Lung (tissue), 12 donors: ENCODE measurements around the gene DBNL. TPM values are rescaled to one million over a fixed set of nuclear protein-coding genes. Genes with fewer than 3 reads are reported as not detected.

Experiments used
- ATAC-seq: fragments of 200-7000 bp; cut with Tn5 transposase; one replicate; pipeline ENCODE4 v1.9.1; 2020; ENCODE audit warnings: moderate number of reproducible peaks; ENCODE audit not compliant: insufficient read depth, low FRiP score
- DNase-seq, 3 donors: peaks; one replicate each; pipeline ENCODE4 v3.0.0-alpha.2; 2013 to 2017
- H3K27ac ChIP-seq, 2 donors: one replicate each; pipeline ENCODE4 v1.5.1; 2013; ENCODE audit warnings: mild to moderate bottlenecking in 2 of 2, moderate library complexity in 2 of 2, control low read depth in 1 of 2, inconsistent platforms in 1 of 2, low read depth in 1 of 2, low read length in 1 of 2
- H3K27me3 ChIP-seq, 3 donors: one replicate each; pipeline ENCODE4 v1.5.1; 2013; ENCODE audit warnings: low read length in 2 of 3; ENCODE audit not compliant: control insufficient read depth in 3 of 3, insufficient read depth in 3 of 3
- H3K36me3 ChIP-seq, 4 donors: one replicate each; pipeline ENCODE4 v1.5.1; 2013; ENCODE audit warnings: low read length in 4 of 4, mild to moderate bottlenecking in 1 of 4, moderate library complexity in 1 of 4; ENCODE audit not compliant: control insufficient read depth in 4 of 4, insufficient read depth in 4 of 4
- H3K4me1 ChIP-seq, 5 donors: one replicate each; pipeline ENCODE4 v1.5.1; 2013; ENCODE audit warnings: low read length in 5 of 5, mild to moderate bottlenecking in 2 of 5, moderate library complexity in 1 of 5; ENCODE audit not compliant: control insufficient read depth in 5 of 5, insufficient read depth in 5 of 5
- H3K4me3 ChIP-seq: one replicate; pipeline ENCODE4 v1.5.1; 2013; ENCODE audit warnings: mild to moderate bottlenecking, control low read depth, moderate library complexity
- H3K9ac ChIP-seq, 2 donors: one replicate each; pipeline ENCODE4 v1.5.1; 2013; ENCODE audit warnings: low read length in 2 of 2, control low read depth in 1 of 2; ENCODE audit not compliant: insufficient read depth in 1 of 2
- H3K9me3 ChIP-seq, 4 donors: one replicate each; pipeline ENCODE4 v1.5.1; 2013; ENCODE audit warnings: low read length in 3 of 4, mild to moderate bottlenecking in 1 of 4, moderate library complexity in 1 of 4; ENCODE audit not compliant: control insufficient read depth in 4 of 4, insufficient read depth in 3 of 4
- CTCF ChIP-seq: IDR thresholded peaks from 2 replicates; pipeline ENCODE4 v1.5.1; 2012; ENCODE audit warnings: mild to moderate bottlenecking; ENCODE audit errors: control extremely low read depth, extremely low read depth
- WGBS, 2 donors: extraction: QIAGEN DNeasy Blood & Tissue Kit; methylation state at CpG; one replicate each; pipeline ENCODE4 v1.1.7; 2013; 5-methylcytosine and 5-hydroxymethylcytosine counted together
- polyA plus RNA-seq, 2 donors: library from polyadenylated mRNA; stranded (reverse); fragments of 200-250 nt; gene quantifications; one replicate each; pipeline ENCODE4 v1.2.1, GENCODE V29; 2013
- total RNA-seq, 2 donors: library from RNA; depleted of rRNA in 1 of 2; stranded (reverse); fragments of >200 nt in 1 of 2; gene quantifications; one replicate each; pipeline ENCODE4 v1.2.1, GENCODE V29; 2014 to 2021
- donor health status: control.
- donor health status: control.
- donor health status: Bipolar disorder and iron deficiency.
- donor health status: healthy.
- donor health status: DM: yes; HTN: yes; CAD: no.

DBNL gene
- total and polyA plus RNA-seq, 4 donors, result 65.9 to 209 (median 116) TPM

- Histone ChIP-seq H3K4me3 (no peak overlapping the region), H3K9me3 (no peaks in the 10 kb centered on the region), H3K4me1 (peaks cover 0 to 26% (median 3%) of the 10 kb centered on the region in 5 donors), H3K36me3 (no peaks in the 10 kb centered on the region), H3K27me3 (no peaks in the 10 kb centered on the region), H3K27ac (peak overlapping the region in 1 of 2 donors; percentile 4), H3K9ac (peak overlapping the region in 1 of 2 donors; percentile 5)
- ATAC-seq, result no peak
- 66 to 74% methylated on average over 10 of the region's 10 CpGs for WGBS, 2 donors
- TF ChIP-seq CTCF, result no peak
- DNase-seq, result peak; percentile 37 to 51 (median 38)
These were observed 56.2 kb downstream of the DBNL start for GRCh38 chr7:44100458-44101302.

- no peak overlapping the region for H3K4me3 ChIP-seq
- WGBS, 2 donors, result 86 to 96% methylated on average over 3 of the region's 3 CpGs
- no peaks in the 10 kb centered on the region for H3K9me3 ChIP-seq
- no peaks in the 10 kb centered on the region for H3K36me3 ChIP-seq
- H3K27ac ChIP-seq, result peak overlapping the region; percentile 7 to 55
- ATAC-seq (no peak), DNase-seq (no peak)
- no peaks in the 10 kb centered on the region for H3K27me3 ChIP-seq
- TF ChIP-seq CTCF, result no peak
- H3K9ac ChIP-seq, result peak overlapping the region in 1 of 2 donors; percentile 5
- H3K4me1 ChIP-seq, result peaks cover 0 to 27% (median 3%) of the 10 kb centered on the region in 5 donors
These were observed 56.9 kb downstream of the DBNL start for GRCh38 chr7:44101303-44101965.

- Histone ChIP-seq H3K4me1 (peaks cover 0 to 27% (median 3%) of the 10 kb centered on the region in 5 donors), H3K27me3 (no peaks in the 10 kb centered on the region), H3K9me3 (no peaks in the 10 kb centered on the region), H3K9ac (no peak overlapping the region), H3K27ac (peak overlapping the region; percentile 7 to 55), H3K36me3 (no peaks in the 10 kb centered on the region), H3K4me3 (no peak overlapping the region)
- 88 to 94% methylated on average over 14 of the region's 14 CpGs for WGBS, 2 donors
- ATAC-seq, result no peak
- no peak for TF ChIP-seq CTCF
- DNase-seq, result no peak
These were observed 57.7 kb downstream of the DBNL start for GRCh38 chr7:44101966-44102845.
